HFF-Myc (cell line): Measurements from ENCODE around the gene CLK3.
A peak's percentile ranks its signal among the peaks of the same experiment; 100 is the strongest.
"Not testable (repeated sequence)": the region's sequence is repeated elsewhere in the genome, so short reads cannot be mapped to it uniquely, and the experiment has no call there.

Experiments
- DNase-seq: peaks from one replicate; pipeline ENCODE4 v3.0.0-alpha.2; 2011; ENCODE audit warnings: low read depth; ENCODE audit errors: extremely low read depth
- H3K4me3 ChIP-seq: replicated peaks from 2 replicates; pipeline ENCODE4 v1.5.1; 2011; ENCODE audit warnings: low read depth, mild to moderate bottlenecking, control low read depth, low read length
- TF ChIP-seq, protein P1 (sequence below): IDR thresholded peaks from 2 replicates; pipeline ENCODE4 v1.5.1; 2012; ENCODE audit warnings: mild to moderate bottlenecking, low read depth, low read length, control low read depth; ENCODE audit errors: missing control alignments

CLK3 gene

DNA sequence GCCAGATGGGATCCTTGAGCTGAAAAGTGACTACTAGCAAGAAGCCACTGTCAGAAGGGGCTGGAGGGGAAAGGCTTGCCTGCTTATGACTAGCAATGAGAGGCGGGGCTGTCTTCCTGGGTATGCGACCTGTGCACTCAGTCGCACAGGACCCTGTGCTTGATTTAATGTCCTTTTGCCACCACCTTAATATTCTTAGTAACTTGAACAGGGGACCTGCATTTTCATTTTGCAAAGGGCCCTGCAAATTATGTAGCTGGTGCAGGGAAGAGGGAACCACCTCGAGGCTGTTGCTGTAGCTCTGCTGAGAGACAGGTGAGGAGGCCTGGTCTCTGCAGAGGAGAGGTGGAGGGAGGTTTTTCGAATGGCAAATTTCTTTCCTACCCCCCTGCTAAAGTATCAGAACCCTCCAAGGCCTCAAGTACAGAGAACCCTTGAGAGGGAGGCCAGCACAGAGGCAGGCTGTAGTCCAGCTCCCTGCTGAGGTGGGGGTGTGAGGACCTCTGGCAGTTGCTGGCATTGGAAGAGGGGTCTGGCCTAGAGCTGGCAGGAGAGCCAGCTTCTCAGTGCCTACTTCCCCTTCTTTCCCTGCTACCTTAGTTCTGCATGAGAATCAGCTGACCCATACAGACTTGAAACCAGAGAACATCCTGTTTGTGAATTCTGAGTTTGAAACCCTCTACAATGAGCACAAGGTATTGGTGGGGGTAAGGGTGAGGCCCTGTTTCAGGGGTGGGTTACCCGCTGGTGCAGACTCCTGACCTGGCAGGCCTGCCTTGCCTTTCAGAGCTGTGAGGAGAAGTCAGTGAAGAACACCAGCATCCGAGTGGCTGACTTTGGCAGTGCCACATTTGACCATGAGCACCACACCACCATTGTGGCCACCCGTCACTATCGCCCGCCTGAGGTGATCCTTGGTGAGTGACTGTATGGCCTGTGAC is 11.4 kb downstream of the CLK3 start:
- TF ChIP-seq, protein P1, sequence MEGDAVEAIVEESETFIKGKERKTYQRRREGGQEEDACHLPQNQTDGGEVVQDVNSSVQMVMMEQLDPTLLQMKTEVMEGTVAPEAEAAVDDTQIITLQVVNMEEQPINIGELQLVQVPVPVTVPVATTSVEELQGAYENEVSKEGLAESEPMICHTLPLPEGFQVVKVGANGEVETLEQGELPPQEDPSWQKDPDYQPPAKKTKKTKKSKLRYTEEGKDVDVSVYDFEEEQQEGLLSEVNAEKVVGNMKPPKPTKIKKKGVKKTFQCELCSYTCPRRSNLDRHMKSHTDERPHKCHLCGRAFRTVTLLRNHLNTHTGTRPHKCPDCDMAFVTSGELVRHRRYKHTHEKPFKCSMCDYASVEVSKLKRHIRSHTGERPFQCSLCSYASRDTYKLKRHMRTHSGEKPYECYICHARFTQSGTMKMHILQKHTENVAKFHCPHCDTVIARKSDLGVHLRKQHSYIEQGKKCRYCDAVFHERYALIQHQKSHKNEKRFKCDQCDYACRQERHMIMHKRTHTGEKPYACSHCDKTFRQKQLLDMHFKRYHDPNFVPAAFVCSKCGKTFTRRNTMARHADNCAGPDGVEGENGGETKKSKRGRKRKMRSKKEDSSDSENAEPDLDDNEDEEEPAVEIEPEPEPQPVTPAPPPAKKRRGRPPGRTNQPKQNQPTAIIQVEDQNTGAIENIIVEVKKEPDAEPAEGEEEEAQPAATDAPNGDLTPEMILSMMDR = no peak
- no peak overlapping the region for H3K4me3 ChIP-seq
- DNase-seq = no peak

- no peak for DNase-seq
- no peak overlapping the region for H3K4me3 ChIP-seq
- TF ChIP-seq, protein P1 = no peak
Measured at GRCh38 chr15:74627766-74628165, 12.1 kb downstream of the CLK3 start.

DNA sequence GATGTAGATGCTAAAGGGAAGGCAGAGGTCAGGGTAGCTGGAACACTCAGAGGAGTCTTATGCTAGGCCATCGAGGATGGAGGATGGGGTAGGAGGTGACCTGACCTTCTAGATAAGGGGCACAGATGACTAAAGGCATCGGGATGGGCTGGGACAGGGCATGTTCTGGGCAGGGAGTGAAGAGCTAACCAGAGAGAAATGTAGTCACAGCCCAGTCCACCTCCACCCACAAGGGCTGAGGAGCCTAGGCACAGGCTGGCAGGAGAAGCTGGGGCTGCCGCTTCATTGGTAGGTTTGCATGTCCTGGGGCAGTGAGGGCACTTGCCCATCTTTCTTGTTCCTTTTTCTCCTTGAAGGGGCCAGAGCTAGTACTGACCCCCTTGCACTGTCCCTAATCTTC is 12.6 kb downstream of the CLK3 start:
- no peak for DNase-seq
- TF ChIP-seq, protein P1 = no peak

GRCh38 chr15:74628949-74629348 is 13.3 kb downstream of the CLK3 start:
- TF ChIP-seq, protein P1 = no peak
- no peak for DNase-seq
- H3K4me3 ChIP-seq = no peak overlapping the region

More for the DNA sequence above, 12.6 kb downstream of the CLK3 start:
- H3K4me3 ChIP-seq = no peak overlapping the region

DNA sequence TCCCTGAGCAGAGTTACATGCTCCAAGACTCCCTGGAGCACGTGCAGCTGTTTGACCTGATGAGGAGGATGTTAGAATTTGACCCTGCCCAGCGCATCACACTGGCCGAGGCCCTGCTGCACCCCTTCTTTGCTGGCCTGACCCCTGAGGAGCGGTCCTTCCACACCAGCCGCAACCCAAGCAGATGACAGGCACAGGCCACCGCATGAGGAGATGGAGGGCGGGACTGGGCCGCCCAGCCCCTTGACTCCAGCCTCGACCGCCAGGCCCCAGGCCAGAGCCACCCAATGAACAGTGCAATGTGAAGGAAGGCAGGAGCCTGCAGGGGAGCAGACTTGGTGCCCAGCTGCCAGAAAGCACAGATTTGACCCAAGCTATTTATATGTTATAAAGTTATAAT is 14.1 kb downstream of the CLK3 start:
- not testable (repeated sequence) for DNase-seq, H3K4me3 ChIP-seq

DNA sequence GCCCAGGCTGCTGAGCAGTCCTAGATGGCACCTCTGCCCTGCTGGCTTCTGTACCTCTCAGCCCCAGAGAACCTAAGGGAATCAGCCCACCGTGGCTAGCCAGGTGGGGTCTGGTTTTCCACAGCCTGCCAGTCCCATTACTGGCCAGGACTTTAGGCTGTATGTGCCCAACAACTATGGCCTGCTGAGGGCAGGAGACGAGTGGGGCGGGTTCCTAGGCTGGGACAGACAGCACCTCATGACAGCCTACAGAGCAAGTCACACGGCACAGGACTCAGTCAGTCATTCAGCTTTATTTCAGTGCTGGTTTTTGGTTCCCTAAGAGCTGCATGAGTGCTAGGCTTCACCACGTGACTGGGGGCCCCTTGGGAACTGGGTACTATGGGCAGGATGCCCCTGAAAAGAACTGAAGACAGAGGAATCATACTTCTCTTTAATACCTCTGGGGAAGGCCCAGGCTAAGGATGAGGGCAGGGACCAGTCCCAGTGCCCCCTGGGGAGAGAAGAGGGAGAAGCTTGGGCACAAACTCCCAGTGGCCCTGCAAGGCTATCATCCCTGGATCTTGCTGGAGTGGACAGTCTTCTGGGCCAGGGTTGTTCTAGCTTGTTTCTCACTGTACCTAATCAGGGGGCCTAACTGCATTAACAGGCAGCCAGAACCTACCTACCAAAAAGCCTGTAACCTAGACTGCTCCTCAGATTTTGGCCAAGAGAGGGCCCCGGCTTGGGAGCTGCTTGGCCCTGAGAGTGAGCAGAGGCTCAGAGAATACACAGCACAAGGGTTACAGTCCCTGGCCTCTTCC is 14.8 kb downstream of the CLK3 start:
- TF ChIP-seq, protein P1 = peak; percentile 25
- DNase-seq = no peak
- H3K4me3 ChIP-seq = no peak overlapping the region

DNA sequence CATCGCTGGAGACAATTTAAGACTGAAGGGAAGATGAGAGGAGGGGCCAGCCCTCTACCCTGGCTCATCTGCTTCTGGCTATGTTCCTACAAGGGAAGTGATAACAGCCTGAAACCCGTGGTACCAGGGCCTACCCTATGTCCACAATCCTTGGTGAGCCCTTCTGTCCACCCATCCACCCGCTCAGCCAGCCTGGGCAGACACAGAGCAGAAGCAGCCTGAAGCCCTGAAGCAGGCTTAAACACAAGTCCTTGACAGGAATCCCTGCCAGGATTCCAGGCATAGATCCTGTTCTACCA is 15.4 kb downstream of the CLK3 start:
- TF ChIP-seq, protein P1 = no peak
- no peak for DNase-seq
- H3K4me3 ChIP-seq = no peak overlapping the region
